ENCODE data around the gene CHRM2.

CHRM2 gene

DNA sequence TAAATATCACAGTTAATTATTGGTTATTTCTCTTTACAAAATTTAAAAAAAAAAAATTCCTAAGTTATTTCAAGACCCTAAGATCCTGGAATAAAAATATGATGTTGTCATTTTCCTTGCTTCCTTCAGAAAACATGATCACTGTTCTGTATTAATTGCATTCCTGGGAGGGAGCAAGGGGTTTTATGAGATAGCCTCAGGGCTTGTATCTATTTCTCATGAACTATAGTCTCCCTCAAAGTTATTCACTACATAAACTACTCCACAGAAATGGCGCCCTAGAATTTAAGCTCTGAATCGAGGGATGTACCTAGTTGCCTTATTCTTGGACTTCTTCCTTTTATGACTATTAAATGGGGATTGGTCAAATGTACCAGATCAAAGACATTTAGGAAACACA lies 170.3 kb downstream of the CHRM2 start:
- TF ChIP-seq GABPA (IDR thresholded peaks at IDR 0.05; ENCODE audit: low read depth) (no peak), POLR2AphosphoS5 (IDR thresholded peaks at IDR 0.05; ENCODE audit: low read depth) (no peak), SPI1 (IDR thresholded peaks at IDR 0.05; ENCODE audit: borderline replicate concordance, low read depth) (no peak)
- TF ChIP-seq, protein P1, sequence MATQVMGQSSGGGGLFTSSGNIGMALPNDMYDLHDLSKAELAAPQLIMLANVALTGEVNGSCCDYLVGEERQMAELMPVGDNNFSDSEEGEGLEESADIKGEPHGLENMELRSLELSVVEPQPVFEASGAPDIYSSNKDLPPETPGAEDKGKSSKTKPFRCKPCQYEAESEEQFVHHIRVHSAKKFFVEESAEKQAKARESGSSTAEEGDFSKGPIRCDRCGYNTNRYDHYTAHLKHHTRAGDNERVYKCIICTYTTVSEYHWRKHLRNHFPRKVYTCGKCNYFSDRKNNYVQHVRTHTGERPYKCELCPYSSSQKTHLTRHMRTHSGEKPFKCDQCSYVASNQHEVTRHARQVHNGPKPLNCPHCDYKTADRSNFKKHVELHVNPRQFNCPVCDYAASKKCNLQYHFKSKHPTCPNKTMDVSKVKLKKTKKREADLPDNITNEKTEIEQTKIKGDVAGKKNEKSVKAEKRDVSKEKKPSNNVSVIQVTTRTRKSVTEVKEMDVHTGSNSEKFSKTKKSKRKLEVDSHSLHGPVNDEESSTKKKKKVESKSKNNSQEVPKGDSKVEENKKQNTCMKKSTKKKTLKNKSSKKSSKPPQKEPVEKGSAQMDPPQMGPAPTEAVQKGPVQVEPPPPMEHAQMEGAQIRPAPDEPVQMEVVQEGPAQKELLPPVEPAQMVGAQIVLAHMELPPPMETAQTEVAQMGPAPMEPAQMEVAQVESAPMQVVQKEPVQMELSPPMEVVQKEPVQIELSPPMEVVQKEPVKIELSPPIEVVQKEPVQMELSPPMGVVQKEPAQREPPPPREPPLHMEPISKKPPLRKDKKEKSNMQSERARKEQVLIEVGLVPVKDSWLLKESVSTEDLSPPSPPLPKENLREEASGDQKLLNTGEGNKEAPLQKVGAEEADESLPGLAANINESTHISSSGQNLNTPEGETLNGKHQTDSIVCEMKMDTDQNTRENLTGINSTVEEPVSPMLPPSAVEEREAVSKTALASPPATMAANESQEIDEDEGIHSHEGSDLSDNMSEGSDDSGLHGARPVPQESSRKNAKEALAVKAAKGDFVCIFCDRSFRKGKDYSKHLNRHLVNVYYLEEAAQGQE (IDR thresholded peaks at IDR 0.05; ENCODE audit: insufficient replicate concordance, low read depth): no peak
- TF ChIP-seq, protein P2, sequence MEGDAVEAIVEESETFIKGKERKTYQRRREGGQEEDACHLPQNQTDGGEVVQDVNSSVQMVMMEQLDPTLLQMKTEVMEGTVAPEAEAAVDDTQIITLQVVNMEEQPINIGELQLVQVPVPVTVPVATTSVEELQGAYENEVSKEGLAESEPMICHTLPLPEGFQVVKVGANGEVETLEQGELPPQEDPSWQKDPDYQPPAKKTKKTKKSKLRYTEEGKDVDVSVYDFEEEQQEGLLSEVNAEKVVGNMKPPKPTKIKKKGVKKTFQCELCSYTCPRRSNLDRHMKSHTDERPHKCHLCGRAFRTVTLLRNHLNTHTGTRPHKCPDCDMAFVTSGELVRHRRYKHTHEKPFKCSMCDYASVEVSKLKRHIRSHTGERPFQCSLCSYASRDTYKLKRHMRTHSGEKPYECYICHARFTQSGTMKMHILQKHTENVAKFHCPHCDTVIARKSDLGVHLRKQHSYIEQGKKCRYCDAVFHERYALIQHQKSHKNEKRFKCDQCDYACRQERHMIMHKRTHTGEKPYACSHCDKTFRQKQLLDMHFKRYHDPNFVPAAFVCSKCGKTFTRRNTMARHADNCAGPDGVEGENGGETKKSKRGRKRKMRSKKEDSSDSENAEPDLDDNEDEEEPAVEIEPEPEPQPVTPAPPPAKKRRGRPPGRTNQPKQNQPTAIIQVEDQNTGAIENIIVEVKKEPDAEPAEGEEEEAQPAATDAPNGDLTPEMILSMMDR (IDR thresholded peaks at IDR 0.05; ENCODE audit: insufficient read depth, low read length): no peak
- Histone ChIP-seq H3K4me3 (replicated peaks; ENCODE audit: insufficient read depth, low read length) (no peak overlapping the region), H3K27me3 (ENCODE audit: insufficient read depth, poor library complexity, severe bottlenecking) (no peaks in the 10 kb centered on the region), H3K27ac (replicated peaks) (no peak overlapping the region)
- no peak for DNase-seq (ENCODE audit: low read depth in 1 of 2, low spot score in 1 of 2)

DNA sequence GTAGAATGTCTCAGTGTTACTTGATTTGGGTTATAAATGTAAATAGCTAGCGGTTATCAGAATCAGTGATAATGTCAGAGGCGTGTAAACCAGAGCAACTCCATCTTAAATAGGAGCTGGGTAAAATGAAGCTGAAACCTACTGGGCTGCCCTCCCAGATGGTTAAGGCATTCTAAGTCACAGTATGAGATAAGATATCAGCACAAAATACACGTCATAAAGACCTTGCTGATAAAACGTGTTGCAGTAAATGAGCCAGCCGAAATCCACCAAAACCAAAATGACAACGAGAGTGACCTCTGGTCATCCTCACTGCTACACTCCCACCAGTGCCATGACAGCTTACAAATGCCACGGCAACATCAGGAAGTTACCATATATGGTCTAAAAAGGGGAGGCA lies 172.3 kb downstream of the CHRM2 start:
- Histone ChIP-seq H3K4me3 (replicated peaks; ENCODE audit: insufficient read depth, low read length) (no peak overlapping the region), H3K27me3 (ENCODE audit: insufficient read depth, poor library complexity, severe bottlenecking) (no peaks in the 10 kb centered on the region), H3K27ac (replicated peaks) (no peak overlapping the region)
- no peak for DNase-seq (ENCODE audit: low read depth in 1 of 2, low spot score in 1 of 2)
- TF ChIP-seq, protein P2 (IDR thresholded peaks at IDR 0.05; ENCODE audit: insufficient read depth, low read length): no peak
- TF ChIP-seq GABPA (IDR thresholded peaks at IDR 0.05; ENCODE audit: low read depth): no peak
- TF ChIP-seq SPI1 (IDR thresholded peaks at IDR 0.05; ENCODE audit: borderline replicate concordance, low read depth): no peak
- TF ChIP-seq, protein P1 (IDR thresholded peaks at IDR 0.05; ENCODE audit: insufficient replicate concordance, low read depth): no peak
- no peak for TF ChIP-seq POLR2AphosphoS5 (IDR thresholded peaks at IDR 0.05; ENCODE audit: low read depth)

DNA sequence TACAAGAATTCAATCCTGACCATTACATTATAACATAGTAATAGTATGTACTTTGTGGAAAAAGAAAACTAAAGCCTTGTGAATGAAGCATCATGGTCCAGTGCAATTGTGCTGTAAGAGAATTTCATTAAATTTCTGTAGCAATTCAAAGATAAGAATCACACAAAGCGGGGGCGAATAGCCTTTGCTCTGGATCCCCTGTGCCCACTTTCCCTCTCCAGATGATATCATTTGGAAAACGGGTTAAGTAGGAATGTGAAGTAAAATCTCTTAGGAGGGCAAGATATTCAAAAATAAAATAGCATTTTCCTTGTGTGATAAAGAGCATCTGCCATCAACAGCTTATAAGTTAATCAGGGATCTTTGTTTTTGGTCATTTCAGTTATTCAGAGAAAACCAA lies 177.1 kb downstream of the CHRM2 start:
- Histone ChIP-seq H3K27ac (replicated peaks) (no peak overlapping the region), H3K4me3 (replicated peaks; ENCODE audit: insufficient read depth, low read length) (no peak overlapping the region), H3K27me3 (ENCODE audit: insufficient read depth, poor library complexity, severe bottlenecking) (no peaks in the 10 kb centered on the region)
- TF ChIP-seq, protein P2 (IDR thresholded peaks at IDR 0.05; ENCODE audit: insufficient read depth, low read length): no peak
- TF ChIP-seq SPI1 (IDR thresholded peaks at IDR 0.05; ENCODE audit: borderline replicate concordance, low read depth): no peak
- no peak for DNase-seq (ENCODE audit: low read depth in 1 of 2, low spot score in 1 of 2)

DNA sequence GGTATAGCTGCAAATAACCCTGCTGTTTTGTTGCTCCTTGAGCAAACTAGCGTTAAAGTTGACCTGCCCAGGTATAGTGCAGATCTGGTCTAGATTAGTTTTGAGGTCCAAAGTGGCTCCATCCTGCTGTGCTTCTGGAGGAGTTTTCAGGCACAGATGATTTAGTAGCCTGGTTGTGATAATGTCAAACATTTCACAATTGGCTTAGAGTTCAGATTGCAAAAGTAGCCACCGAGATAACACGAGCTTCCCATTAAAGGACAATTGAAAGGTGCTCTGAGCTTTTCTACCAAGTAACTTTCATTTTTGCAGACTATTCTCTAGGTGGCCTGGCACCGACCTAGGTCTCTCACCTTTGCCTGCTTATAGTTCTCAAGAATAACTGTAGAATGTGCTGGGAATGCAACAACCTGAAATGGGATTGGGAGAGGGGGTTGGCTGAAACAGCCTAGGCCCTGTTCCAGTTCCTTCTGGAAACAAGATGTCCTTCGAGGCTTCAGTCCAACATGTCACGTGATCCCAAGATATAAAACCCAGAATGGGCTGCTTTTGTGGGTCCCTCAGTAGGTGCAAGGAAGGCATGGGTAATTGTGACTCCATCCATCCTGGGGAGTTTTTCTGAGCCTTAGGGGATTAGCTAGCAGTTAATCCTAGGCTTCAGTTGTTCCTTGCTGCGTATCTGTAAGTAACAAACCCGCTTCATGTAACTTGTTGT lies 201.0 kb downstream of the CHRM2 start:
- no peaks in the 10 kb centered on the region for H3K27me3 ChIP-seq (ENCODE audit: insufficient read depth, poor library complexity, severe bottlenecking)
- no peak overlapping the region for H3K4me3 ChIP-seq (replicated peaks; ENCODE audit: insufficient read depth, low read length)
- no peak for DNase-seq (ENCODE audit: low read depth in 1 of 2, low spot score in 1 of 2)
- TF ChIP-seq, protein P1 (IDR thresholded peaks at IDR 0.05; ENCODE audit: insufficient replicate concordance, low read depth): no peak
- TF ChIP-seq, protein P2 (IDR thresholded peaks at IDR 0.05; ENCODE audit: insufficient read depth, low read length): no peak
- TF ChIP-seq POLR2AphosphoS5 (IDR thresholded peaks at IDR 0.05; ENCODE audit: low read depth) (no peak), SPI1 (IDR thresholded peaks at IDR 0.05; ENCODE audit: borderline replicate concordance, low read depth) (no peak), GABPA (IDR thresholded peaks at IDR 0.05; ENCODE audit: low read depth) (no peak)
- H3K27ac ChIP-seq (replicated peaks): no peak overlapping the region

Data from HL-60 (cell line).